GM20000 (cell line): ENCODE results near the gene NTS.

ENCODE experiments used
- DNase-seq: peaks from one replicate; pipeline ENCODE4 v3.0.0; 2012; ENCODE audit warnings: low spot score
- TF ChIP-seq, protein P1 (sequence below): IDR thresholded peaks from 2 replicates; pipeline ENCODE4 v1.5.1; 2012; ENCODE audit warnings: mild to moderate bottlenecking, control low read depth; ENCODE audit errors: extremely low read depth, missing control alignments

NTS gene

GRCh38 chr12:85866986-85867776 lies 6.9 kb upstream of the NTS start:
- DNase-seq = peak; percentile 38
- TF ChIP-seq, protein P1, sequence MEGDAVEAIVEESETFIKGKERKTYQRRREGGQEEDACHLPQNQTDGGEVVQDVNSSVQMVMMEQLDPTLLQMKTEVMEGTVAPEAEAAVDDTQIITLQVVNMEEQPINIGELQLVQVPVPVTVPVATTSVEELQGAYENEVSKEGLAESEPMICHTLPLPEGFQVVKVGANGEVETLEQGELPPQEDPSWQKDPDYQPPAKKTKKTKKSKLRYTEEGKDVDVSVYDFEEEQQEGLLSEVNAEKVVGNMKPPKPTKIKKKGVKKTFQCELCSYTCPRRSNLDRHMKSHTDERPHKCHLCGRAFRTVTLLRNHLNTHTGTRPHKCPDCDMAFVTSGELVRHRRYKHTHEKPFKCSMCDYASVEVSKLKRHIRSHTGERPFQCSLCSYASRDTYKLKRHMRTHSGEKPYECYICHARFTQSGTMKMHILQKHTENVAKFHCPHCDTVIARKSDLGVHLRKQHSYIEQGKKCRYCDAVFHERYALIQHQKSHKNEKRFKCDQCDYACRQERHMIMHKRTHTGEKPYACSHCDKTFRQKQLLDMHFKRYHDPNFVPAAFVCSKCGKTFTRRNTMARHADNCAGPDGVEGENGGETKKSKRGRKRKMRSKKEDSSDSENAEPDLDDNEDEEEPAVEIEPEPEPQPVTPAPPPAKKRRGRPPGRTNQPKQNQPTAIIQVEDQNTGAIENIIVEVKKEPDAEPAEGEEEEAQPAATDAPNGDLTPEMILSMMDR = peak; percentile 55

DNA sequence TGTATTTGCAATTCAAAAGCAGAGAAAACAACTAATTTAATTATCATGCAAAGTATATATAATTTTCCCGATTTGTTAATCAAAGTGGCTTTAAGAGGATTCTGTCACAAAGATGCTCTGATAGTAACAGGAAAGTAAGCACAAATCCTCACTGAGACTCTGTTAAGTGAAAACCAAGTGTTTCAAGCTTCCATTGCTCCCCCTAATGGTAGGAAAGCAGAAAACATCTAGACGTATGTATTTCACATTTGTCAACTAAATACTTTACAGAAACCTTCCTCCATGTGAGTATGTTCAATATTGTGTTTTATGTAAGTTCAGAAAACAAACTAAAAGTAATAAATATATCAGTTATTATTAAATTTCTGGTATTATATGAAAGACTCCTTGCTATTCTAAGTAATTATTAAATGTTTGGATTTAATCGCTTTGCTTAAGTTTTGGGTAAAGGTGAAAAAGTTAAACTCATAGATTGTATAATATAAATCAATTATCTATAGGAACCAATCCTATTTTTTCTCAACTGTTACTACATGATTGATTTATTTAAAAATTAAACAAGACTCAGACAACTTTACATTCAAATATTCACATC lies 1.5 kb upstream of the NTS start:
- TF ChIP-seq, protein P1 = peak; percentile 69
- peak; percentile 27 for DNase-seq

GRCh38 chr12:85877459-85877858 lies 3.4 kb downstream of the NTS start:
- TF ChIP-seq, protein P1 = no peak
- no peak for DNase-seq

DNA sequence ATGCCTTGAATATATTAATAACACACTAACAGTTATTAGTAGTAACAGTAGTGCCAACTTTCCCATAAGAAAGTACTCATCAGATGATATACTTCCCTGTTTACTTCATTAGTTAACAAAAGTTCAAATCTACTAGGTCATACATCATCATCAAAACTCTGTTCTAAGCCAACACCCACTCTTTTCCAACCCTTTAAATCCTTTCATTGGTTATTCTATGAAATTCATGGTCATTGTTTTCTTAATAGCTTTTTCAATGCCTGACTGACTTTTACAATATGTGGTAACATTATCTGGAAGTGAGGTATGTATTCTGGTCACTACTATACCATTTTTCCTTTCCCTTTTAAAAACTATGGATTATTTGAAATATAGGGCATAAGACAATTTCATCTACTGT lies 9.7 kb downstream of the NTS start:
- DNase-seq = no peak

DNA sequence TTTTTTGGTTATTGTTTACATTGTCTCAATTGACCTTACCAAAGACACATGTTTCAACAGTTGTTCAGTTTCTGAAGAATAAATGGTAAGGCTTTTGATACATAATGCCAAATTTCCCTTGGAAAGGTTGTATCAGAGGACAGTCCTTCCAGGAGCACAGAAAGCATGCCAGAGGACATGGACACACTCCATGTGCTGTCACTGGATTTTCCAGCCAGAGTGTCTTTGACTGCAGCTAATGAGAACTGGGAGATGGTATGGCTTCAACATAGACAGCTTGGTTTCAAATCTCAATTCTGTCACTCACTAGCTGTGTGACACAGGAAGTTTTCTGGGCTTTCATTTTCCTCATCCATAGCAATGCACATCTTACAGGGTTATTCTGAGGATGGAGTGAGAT lies 20.6 kb downstream of the NTS start:
- TF ChIP-seq, protein P1 = no peak
- DNase-seq = no peak

More for the DNA sequence above, 9.7 kb downstream of the NTS start:
- TF ChIP-seq, protein P1 = no peak

- TF ChIP-seq, protein P1 = peak; percentile 24
- DNase-seq = peak; percentile 40
These were observed 46.3 kb downstream of the NTS start for GRCh38 chr12:85920324-85920947.

DNA sequence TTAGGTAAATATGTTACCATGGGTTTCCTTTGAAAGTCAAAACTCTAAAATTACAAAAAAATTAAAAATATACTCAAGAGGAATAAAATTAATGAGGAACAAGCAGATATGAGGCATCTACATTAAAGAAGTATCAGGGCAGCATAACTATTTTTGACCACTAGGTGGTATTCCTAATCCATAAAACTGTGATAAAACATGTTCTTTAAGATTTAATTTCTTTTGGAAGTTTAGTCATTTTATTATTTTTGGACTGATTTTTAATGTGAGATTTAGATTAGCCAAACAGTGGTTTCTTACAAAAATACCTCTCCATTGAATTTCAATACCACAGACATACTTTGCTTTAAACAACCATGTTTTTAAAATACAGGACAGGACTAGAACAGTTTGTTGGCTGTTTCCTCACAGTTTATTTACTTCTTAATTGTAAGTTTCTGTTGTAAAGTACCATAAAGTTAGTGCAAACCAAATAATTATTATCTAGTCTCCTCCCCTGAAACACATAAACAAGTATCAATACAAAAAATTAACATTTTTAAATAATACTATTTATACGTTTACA lies 49.8 kb downstream of the NTS start:
- TF ChIP-seq, protein P1 = no peak
- peak; percentile 8 for DNase-seq
